Spleen (tissue), 11 donors: Measurements from ENCODE around the gene AFAP1L1. TPM values are rescaled to one million over a fixed set of nuclear protein-coding genes. Genes with fewer than 3 reads are reported as not detected.

Experiments
- DNase-seq: peaks from one replicate; pipeline ENCODE4 v3.0.0-alpha.2; 2020
- H3K27ac ChIP-seq, 8 donors: fragments of 200-600 bp; sonication (generic) in 7 of 8; 1 replicate in 4 of 8; 2 replicates in 4 of 8; pipeline versions ENCODE4 v1.5.0 to v1.8.0; 2016 to 2021; ENCODE audit warnings: inconsistent platforms in 4 of 8, mild to moderate bottlenecking in 4 of 8, moderate library complexity in 1 of 8
- H3K27me3 ChIP-seq, 7 donors: fragments of 200-600 bp; sonication (generic) in 6 of 7; replicated peaks in 1 of 7; 1 replicate in 4 of 7; 2 replicates in 3 of 7; pipeline versions ENCODE4 v1.5.0 to v1.8.0; 2016 to 2021; ENCODE audit warnings: inconsistent platforms in 3 of 7, mild to moderate bottlenecking in 1 of 7
- H3K36me3 ChIP-seq, 6 donors: fragments of 200-600 bp; sonication (generic) in 5 of 6; 1 replicate in 4 of 6; 2 replicates in 2 of 6; pipeline versions ENCODE4 v1.5.0 to v1.8.0; 2016 to 2021; ENCODE audit warnings: inconsistent platforms in 2 of 6
- H3K4me1 ChIP-seq, 6 donors: fragments of 200-600 bp; sonication (generic) in 5 of 6; 1 replicate in 3 of 6; 2 replicates in 3 of 6; pipeline versions ENCODE4 v1.5.0 to v1.8.0; 2016 to 2021; ENCODE audit warnings: inconsistent platforms in 3 of 6
- H3K4me3 ChIP-seq, 8 donors: fragments of 200-600 bp; sonication (generic) in 7 of 8; 1 replicate in 4 of 8; 2 replicates in 4 of 8; pipeline versions ENCODE4 v1.5.0 to v1.8.0; 2016 to 2021; ENCODE audit warnings: inconsistent platforms in 4 of 8, mild to moderate bottlenecking in 4 of 8, moderate library complexity in 2 of 8
- H3K9me3 ChIP-seq, 8 donors: fragments of 200-600 bp; sonication (generic) in 7 of 8; 1 replicate in 4 of 8; 2 replicates in 4 of 8; pipeline versions ENCODE4 v1.5.0 to v1.8.0; 2016 to 2021; ENCODE audit warnings: inconsistent platforms in 4 of 8
- POLR2A ChIP-seq, 3 donors: fragments of 450-650 bp; IDR thresholded peaks; one replicate each; pipeline ENCODE4 v1.5.1; 2017; ENCODE audit warnings: antibody characterized with exemption in 3 of 3, mild to moderate bottlenecking in 1 of 3
- POLR2AphosphoS5 ChIP-seq, 3 donors: sonication (generic); formaldehyde crosslinking; IDR thresholded peaks; one replicate each; pipeline ENCODE4 v1.5.1; 2017; ENCODE audit warnings: antibody characterized with exemption in 3 of 3
- WGBS, 5 donors: extraction: QIAGEN DNeasy Blood & Tissue Kit in 3 of 5; methylation state at CpG; one replicate each; pipeline versions ENCODE4 v1.1.5 to v1.1.7; 2013 to 2018; 5-methylcytosine and 5-hydroxymethylcytosine counted together
- intact Hi-C: fragments of 100-400 bp; cut with DNase I; formaldehyde crosslinking; loops from one replicate; pipeline ENCODE4 v1.15.0; 2023; ENCODE audit warnings: low total_unique reads
- polyA plus RNA-seq, 3 donors: library from polyadenylated mRNA; stranded (reverse); fragments of 200-250 nt; gene quantifications; one replicate each; pipeline ENCODE4 v1.2.1, GENCODE V29; 2013
- total RNA-seq, 7 donors: library from RNA; depleted of rRNA in 3 of 7; stranded (reverse); fragments of >200 nt in 3 of 7; fragmentation: NEBNext Ultra II Directional in 4 of 7; extraction: Animal tissue kit (Norgen Biotek cat#: 25700) in 4 of 7; gene quantifications; one replicate each; pipeline versions ENCODE4 v1.1.0 to v1.2.1, GENCODE V29; 2016 to 2021
- TF ChIP-seq, protein P1 (sequence below), 11 experiments: fragments of 200-600 bp in 7 of 11; fragments of 450-650 bp in 4 of 11; sonication (generic) in 4 of 11; IDR thresholded peaks in 8 of 11; conservative IDR thresholded peaks in 3 of 11; 1 replicate in 7 of 11; 2 replicates in 4 of 11; pipeline versions ENCODE4 v1.4.0 to v1.8.0; 2016 to 2021; ENCODE audit warnings: antibody characterized with exemption in 11 of 11, inconsistent platforms in 4 of 11, mild to moderate bottlenecking in 1 of 11
- donor health status: healthy with polysubstance abuse.
- donor health status: DM: no; HTN: no; CAD: no; lungs with moderate emphysema.
- donor health status: DM: no; HTN: no; CAD: no.
- donor health status: Bipolar disorder and iron deficiency.
- donor health status: healthy.
- donor health status: DM: no; HTN: no; CAD: no.
- donor health status: DM: yes; HTN: yes; CAD: no.

Gene AFAP1L1
- total and polyA plus RNA-seq, 10 donors: 1.7 to 21.8 (median 10.3) TPM

DNA sequence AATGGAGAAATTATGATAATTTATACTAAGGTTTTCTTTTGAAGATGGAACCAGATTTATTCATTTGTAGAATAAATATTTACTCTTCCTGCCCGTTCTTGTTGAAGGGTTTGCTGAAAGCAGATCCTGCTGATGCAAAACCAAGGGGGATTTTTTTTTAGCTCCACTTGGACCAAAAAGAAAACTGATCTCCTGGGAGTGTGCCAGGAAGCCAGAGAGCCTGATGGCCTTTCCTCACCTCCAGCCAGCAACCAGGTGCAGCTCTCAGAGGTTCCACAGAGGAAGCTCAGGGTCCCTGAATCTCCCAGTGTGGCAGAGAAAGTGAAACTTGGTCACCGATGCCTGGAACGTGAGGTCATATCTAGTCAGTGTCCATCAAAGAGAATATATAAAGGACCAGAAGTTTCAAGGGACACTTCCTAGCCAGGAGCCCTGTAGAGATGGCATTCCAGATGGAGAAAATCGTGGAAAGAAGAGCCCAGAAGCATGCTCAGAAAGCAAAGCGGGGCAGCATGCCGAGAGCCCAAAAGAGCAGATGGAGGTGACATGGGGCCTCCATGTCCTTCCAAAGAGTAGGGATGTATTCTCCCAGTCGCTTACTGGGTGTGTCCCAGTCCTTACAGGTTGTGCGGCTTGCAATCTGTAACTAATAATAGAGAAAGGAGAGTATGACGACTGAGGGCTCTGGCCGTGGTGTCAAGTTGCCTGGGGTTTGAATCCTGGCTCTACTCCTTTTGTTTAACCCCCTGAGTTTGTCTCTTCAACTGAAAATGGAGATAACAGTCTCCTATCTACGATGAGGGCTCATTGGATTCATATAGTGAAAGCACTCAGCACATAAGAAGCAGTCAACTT lies 12.2 kb downstream of the AFAP1L1 start:
- no peak overlapping the region for H3K4me3 ChIP-seq
- no peak overlapping the region for H3K27ac ChIP-seq
- no peak for DNase-seq
- TF ChIP-seq, protein P1, sequence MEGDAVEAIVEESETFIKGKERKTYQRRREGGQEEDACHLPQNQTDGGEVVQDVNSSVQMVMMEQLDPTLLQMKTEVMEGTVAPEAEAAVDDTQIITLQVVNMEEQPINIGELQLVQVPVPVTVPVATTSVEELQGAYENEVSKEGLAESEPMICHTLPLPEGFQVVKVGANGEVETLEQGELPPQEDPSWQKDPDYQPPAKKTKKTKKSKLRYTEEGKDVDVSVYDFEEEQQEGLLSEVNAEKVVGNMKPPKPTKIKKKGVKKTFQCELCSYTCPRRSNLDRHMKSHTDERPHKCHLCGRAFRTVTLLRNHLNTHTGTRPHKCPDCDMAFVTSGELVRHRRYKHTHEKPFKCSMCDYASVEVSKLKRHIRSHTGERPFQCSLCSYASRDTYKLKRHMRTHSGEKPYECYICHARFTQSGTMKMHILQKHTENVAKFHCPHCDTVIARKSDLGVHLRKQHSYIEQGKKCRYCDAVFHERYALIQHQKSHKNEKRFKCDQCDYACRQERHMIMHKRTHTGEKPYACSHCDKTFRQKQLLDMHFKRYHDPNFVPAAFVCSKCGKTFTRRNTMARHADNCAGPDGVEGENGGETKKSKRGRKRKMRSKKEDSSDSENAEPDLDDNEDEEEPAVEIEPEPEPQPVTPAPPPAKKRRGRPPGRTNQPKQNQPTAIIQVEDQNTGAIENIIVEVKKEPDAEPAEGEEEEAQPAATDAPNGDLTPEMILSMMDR (IDR thresholded peaks at IDR 0.05 in 8 of 11, conservative IDR thresholded peaks at IDR 0.05 in 3 of 11): no peak
- TF ChIP-seq POLR2AphosphoS5 (IDR thresholded peaks at IDR 0.05) (no peak), POLR2A (IDR thresholded peaks at IDR 0.05) (no peak)
- peaks cover 0 to 6% (median 0%) of the 10 kb centered on the region in 7 donors for H3K27me3 ChIP-seq
- WGBS, 5 donors: 76 to 87% (median 81%) methylated on average over 11 of the region's 11 CpGs
- no peaks in the 10 kb centered on the region for H3K9me3 ChIP-seq
- no peaks in the 10 kb centered on the region for H3K36me3 ChIP-seq
- H3K4me1 ChIP-seq: peaks cover 0 to 21% (median 2%) of the 10 kb centered on the region in 6 donors
- intact Hi-C loops: no loop called here

DNA sequence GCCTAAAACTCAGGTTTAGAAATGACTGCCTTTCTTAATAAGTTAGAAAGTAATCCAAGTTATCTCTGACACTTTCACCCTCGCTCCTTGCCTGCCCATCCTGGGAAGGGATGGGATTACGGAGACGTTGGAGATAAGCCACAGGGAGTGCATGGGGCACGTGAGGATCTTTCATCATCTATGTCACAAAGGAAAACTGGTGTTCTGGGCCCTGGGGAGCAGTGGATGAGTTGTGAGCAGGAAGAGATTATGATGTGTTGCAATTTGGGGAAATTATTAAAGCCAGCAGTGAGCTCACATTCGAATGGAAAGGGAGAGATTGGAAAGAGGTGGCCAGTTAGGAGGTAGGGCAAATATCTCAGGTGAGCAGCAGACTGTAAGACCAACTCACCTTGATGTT lies 12.8 kb downstream of the AFAP1L1 start:
- Histone ChIP-seq H3K27me3 (peaks cover 0 to 6% (median 0%) of the 10 kb centered on the region in 7 donors), H3K36me3 (no peaks in the 10 kb centered on the region), H3K4me3 (no peak overlapping the region), H3K27ac (no peak overlapping the region), H3K9me3 (no peaks in the 10 kb centered on the region), H3K4me1 (peaks cover 0 to 28% (median 7%) of the 10 kb centered on the region in 6 donors)
- no peak for DNase-seq
- intact Hi-C loops: no loop called here
- TF ChIP-seq, protein P1 (IDR thresholded peaks at IDR 0.05 in 8 of 11, conservative IDR thresholded peaks at IDR 0.05 in 3 of 11): no peak
- TF ChIP-seq POLR2A (IDR thresholded peaks at IDR 0.05): no peak
- no peak for TF ChIP-seq POLR2AphosphoS5 (IDR thresholded peaks at IDR 0.05)
- WGBS, 5 donors: 38 to 62% (median 52%) methylated on average over 5 of the region's 5 CpGs

DNA sequence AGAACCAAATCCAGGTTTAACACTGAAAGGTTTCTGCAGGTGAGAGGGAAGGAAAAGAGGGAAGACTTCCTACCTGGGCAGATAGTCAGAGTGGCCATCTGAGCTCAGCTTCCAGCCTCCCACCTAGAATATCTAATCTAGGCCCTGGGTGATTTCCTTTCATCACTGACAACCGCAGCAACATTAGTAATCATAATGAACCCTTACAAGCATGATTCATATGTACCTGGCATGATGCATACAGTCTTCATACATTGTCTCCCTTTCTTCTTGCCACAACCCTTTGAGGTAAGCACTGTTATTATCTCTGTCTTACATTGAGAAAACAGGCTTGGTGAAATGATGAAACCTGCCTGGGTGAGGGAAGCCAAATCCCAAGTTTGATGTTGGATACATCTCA lies 13.5 kb downstream of the AFAP1L1 start:
- Histone ChIP-seq H3K27ac (no peak overlapping the region), H3K27me3 (peaks cover 0 to 6% (median 0%) of the 10 kb centered on the region in 7 donors), H3K36me3 (no peaks in the 10 kb centered on the region), H3K4me3 (no peak overlapping the region), H3K4me1 (peaks cover 0 to 26% (median 7%) of the 10 kb centered on the region in 6 donors), H3K9me3 (no peaks in the 10 kb centered on the region)
- 79 to 95% (median 91%) methylated on average over 1 of the region's 1 CpG for WGBS, 5 donors
- TF ChIP-seq POLR2A (IDR thresholded peaks at IDR 0.05) (no peak), POLR2AphosphoS5 (IDR thresholded peaks at IDR 0.05) (no peak)
- TF ChIP-seq, protein P1 (IDR thresholded peaks at IDR 0.05 in 8 of 11, conservative IDR thresholded peaks at IDR 0.05 in 3 of 11): no peak
- intact Hi-C loops: no loop called here
- no peak for DNase-seq

DNA sequence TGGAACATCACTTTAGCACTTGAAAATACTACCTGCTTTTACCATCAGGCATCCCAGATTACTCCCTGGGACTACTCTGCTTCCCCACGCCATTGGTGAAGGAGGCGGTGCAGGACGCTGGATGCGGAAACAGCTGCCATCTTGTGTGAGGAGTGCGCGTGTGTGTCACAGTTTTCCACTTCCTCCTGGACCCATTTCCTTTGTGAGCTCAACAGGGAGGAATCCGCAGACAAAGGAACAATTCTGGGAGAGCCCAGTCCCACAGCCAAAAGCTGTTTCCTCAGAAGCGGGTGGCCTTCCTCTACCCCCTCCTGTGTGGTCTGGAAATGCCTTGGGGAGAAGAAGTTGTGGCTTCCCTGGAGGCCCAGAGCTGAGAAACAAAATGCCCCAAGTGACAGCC lies 16.8 kb downstream of the AFAP1L1 start:
- 46 to 69% (median 52%) methylated on average over 8 of the region's 8 CpGs for WGBS, 5 donors
- Histone ChIP-seq H3K4me1 (peaks cover 0 to 23% (median 6%) of the 10 kb centered on the region in 6 donors), H3K27me3 (no peaks in the 10 kb centered on the region), H3K4me3 (no peak overlapping the region), H3K36me3 (no peaks in the 10 kb centered on the region), H3K9me3 (no peaks in the 10 kb centered on the region), H3K27ac (peak overlapping the region in 7 of 8 donors; percentile 6 to 67 (median 44))
- intact Hi-C loops: no loop called here
- TF ChIP-seq POLR2A (IDR thresholded peaks at IDR 0.05): no peak
- TF ChIP-seq POLR2AphosphoS5 (IDR thresholded peaks at IDR 0.05): peak in 2 of 3 donors; percentile 30 to 46
- no peak for DNase-seq
